ENCODE measurements around the gene ZNF446. TPM values are rescaled to one million over a fixed set of nuclear protein-coding genes. Genes with fewer than 3 reads are reported as not detected.

ZNF446 gene
- total and polyA plus RNA-seq, 7 donors: 3.5 to 8.7 (median 6.2) TPM

- DNase-seq (no peak), ATAC-seq (no peak)
- intact Hi-C loops (cut with DNase I): no loop called here
- Histone ChIP-seq H3K27ac (no peak overlapping the region), H3K36me3 (ENCODE audit: insufficient read depth in 1 of 2, low read depth in 1 of 2) (peaks cover 0 to 40% of the 10 kb centered on the region in 2 donors), H3K4me1 (no peaks in the 10 kb centered on the region), H3K4me3 (no peak overlapping the region), H3K9me3 (no peaks in the 10 kb centered on the region), H3K27me3 (ENCODE audit: insufficient read depth in 3 of 3, low read length in 2 of 3) (no peaks in the 10 kb centered on the region)
- 96 to 98% (median 96%) methylated on average over 35 of the region's 35 CpGs for WGBS, 3 donors
- TF ChIP-seq, protein P1, sequence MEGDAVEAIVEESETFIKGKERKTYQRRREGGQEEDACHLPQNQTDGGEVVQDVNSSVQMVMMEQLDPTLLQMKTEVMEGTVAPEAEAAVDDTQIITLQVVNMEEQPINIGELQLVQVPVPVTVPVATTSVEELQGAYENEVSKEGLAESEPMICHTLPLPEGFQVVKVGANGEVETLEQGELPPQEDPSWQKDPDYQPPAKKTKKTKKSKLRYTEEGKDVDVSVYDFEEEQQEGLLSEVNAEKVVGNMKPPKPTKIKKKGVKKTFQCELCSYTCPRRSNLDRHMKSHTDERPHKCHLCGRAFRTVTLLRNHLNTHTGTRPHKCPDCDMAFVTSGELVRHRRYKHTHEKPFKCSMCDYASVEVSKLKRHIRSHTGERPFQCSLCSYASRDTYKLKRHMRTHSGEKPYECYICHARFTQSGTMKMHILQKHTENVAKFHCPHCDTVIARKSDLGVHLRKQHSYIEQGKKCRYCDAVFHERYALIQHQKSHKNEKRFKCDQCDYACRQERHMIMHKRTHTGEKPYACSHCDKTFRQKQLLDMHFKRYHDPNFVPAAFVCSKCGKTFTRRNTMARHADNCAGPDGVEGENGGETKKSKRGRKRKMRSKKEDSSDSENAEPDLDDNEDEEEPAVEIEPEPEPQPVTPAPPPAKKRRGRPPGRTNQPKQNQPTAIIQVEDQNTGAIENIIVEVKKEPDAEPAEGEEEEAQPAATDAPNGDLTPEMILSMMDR (IDR thresholded peaks at IDR 0.05): no peak
These were observed 20.0 kb upstream of the ZNF446 start for GRCh38 chr19:58456111-58456510.

- DNase-seq: no peak
- WGBS, 3 donors: 88 to 91% (median 91%) methylated on average over 2 of the region's 2 CpGs
- H3K27ac ChIP-seq: no peak overlapping the region
- no peak for ATAC-seq
- H3K4me3 ChIP-seq: no peak overlapping the region
- intact Hi-C loops (cut with DNase I): no loop called here
- no peaks in the 10 kb centered on the region for H3K9me3 ChIP-seq
- peaks cover 0 to 26% of the 10 kb centered on the region in 2 donors for H3K36me3 ChIP-seq (ENCODE audit: insufficient read depth in 1 of 2, low read depth in 1 of 2)
- TF ChIP-seq, protein P1 (IDR thresholded peaks at IDR 0.05): no peak
- H3K27me3 ChIP-seq (ENCODE audit: insufficient read depth in 3 of 3, low read length in 2 of 3): no peaks in the 10 kb centered on the region
- no peaks in the 10 kb centered on the region for H3K4me1 ChIP-seq
These were observed 16.1 kb upstream of the ZNF446 start for GRCh38 chr19:58460039-58460438.

GRCh38 chr19:58466089-58466759 lies 9.9 kb upstream of the ZNF446 start:
- DNase-seq (no peak), ATAC-seq (peak in 2 of 4 donors; percentile 34 to 50)
- intact Hi-C loops (cut with DNase I): no loop called here
- no peaks in the 10 kb centered on the region for H3K27me3 ChIP-seq (ENCODE audit: insufficient read depth in 3 of 3, low read length in 2 of 3)
- 30 to 34% (median 33%) methylated on average over 20 of the region's 20 CpGs for WGBS, 3 donors
- H3K4me1 ChIP-seq: peaks cover 10% of the 10 kb centered on the region
- peak overlapping the region; percentile 86 for H3K4me3 ChIP-seq
- H3K9me3 ChIP-seq: no peaks in the 10 kb centered on the region
- TF ChIP-seq, protein P1 (IDR thresholded peaks at IDR 0.05): no peak
- H3K27ac ChIP-seq: peak overlapping the region; percentile 88
- H3K36me3 ChIP-seq (ENCODE audit: insufficient read depth in 1 of 2, low read depth in 1 of 2): peaks cover 0 to 22% of the 10 kb centered on the region in 2 donors

GRCh38 chr19:58466760-58467589 lies 9.2 kb upstream of the ZNF446 start, which contains the start of gene ZNF324:
Gene ZNF324 (plus strand): TSS chr19:58467080. CDS start chr19:58469186, 2,106 bp downstream.
- no peaks in the 10 kb centered on the region for H3K9me3 ChIP-seq
- intact Hi-C loops (cut with DNase I): no loop called here
- TF ChIP-seq, protein P1 (IDR thresholded peaks at IDR 0.05): no peak
- H3K36me3 ChIP-seq (ENCODE audit: insufficient read depth in 1 of 2, low read depth in 1 of 2): peaks cover 0 to 28% of the 10 kb centered on the region in 2 donors
- H3K4me3 ChIP-seq: peak within 1 kb of the TSS; percentile 86
- H3K27ac ChIP-seq: peak within 1 kb of the TSS; percentile 88
- no peaks in the 10 kb centered on the region for H3K27me3 ChIP-seq (ENCODE audit: insufficient read depth in 3 of 3, low read length in 2 of 3)
- ATAC-seq: peak; percentile 99 to 100 (median 99)
- H3K4me1 ChIP-seq: peaks cover 10% of the 10 kb centered on the region
- DNase-seq: peak; percentile 99
- 0% methylated on average over 63 to 92 of the region's 92 CpGs for WGBS, 3 donors
